ENCODE data around the gene KLHDC7B.
"Not testable (repeated sequence)": the region's sequence is repeated elsewhere in the genome, so short reads cannot be mapped to it uniquely, and the experiment has no call there.

The KLHDC7B gene

DNA sequence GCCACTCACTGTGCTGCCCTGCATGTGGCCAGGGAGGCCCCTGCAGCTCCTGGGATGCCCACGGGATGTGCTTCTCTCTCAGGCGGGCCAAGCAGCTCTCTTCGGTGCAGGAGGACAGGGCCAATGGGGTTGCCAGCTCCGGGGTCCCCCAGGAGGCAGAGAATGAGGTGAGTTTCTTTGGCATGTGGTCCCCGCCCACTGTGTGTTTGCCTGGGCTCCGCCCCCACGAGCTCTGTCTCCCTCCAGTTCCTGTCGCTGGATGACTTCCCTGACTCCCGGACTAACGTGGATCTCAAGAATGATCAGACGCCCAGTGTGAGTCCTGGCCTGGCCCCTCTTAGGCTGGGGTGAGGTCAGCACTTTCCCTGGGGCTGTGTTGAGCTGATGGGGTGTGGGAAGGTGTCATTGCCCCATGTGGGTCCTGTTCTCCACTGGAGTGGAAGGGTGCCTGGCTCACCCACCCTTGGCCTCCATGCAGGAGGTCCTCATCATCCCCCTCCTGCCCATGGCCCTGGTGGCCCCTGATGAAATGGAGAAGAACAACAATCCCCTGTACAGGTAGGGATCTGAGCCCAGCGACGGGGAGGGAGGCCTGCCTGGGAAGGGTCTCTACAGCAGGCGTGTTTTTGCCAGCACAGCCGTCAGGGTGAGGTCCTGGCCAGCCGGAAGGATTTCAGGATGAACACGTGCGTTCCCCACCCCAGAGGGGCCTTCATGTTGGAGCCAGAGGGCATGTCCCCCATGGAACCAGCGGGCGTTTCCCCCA is 28.0 kb upstream of the KLHDC7B start:
- no peak for DNase-seq (ENCODE audit: low spot score)

- no peak for DNase-seq (ENCODE audit: low spot score)
Observed at GRCh38 chr22:50518606-50519005, 27.1 kb upstream of the KLHDC7B start.

- DNase-seq (ENCODE audit: low spot score), result no peak
Observed at GRCh38 chr22:50519151-50519550, 26.5 kb upstream of the KLHDC7B start.

DNA sequence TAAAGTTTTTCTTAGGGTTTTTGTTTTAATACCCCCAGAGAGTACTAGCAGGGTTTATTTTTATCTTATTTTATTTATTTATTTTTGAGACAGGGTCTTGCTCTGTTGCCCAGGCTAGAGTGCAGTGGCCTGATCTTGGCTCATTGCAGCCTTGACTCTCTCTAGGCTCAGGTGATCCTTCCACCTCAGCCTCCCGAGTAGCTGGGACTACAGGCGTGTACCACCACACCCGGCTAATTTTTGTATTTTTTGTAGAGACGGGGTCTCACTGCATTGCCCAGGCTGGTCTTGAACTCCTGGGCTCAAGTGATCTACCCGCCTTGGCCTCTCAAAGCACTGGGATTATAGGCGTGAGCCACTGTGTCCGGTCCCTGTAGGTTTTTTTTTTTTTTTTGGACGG is 25.5 kb upstream of the KLHDC7B start:
- not testable (repeated sequence) for DNase-seq (ENCODE audit: low spot score)

- no peak for DNase-seq (ENCODE audit: low spot score)
Observed at GRCh38 chr22:50520826-50521453, 24.8 kb upstream of the KLHDC7B start.

- no peak for DNase-seq (ENCODE audit: low spot score)
Observed at GRCh38 chr22:50521710-50522109, 24.0 kb upstream of the KLHDC7B start.

DNA sequence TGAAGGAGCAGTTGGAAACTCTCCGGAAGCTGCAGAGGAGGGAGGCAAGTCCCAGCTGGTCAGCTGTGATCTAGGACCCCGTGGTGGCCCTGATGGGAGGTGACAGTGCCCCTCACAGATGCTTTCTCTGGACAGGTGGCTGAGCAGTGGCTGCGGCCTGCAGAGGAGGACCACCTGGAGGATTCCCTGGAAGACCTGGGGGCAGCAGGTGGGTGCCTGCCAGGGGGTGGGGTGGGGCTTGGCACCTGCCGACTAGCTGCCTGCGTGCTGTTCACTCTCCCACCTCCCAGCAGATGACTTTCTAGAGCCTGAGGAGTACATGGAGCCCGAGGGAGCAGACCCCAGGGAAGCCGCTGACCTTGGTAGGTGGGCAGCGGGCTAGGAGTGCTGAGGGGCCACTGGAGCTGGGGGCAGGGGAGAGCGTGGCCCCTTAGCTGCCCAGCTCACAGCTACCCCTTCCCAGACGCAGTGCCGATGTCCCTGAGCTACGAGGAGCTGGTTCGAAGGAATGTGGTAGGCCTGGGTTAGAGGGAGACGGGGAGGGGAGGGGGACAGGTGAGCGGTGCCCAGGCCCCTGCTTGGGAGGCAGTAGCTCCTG is 23.4 kb upstream of the KLHDC7B start:
- DNase-seq (ENCODE audit: low spot score), result no peak

DNA sequence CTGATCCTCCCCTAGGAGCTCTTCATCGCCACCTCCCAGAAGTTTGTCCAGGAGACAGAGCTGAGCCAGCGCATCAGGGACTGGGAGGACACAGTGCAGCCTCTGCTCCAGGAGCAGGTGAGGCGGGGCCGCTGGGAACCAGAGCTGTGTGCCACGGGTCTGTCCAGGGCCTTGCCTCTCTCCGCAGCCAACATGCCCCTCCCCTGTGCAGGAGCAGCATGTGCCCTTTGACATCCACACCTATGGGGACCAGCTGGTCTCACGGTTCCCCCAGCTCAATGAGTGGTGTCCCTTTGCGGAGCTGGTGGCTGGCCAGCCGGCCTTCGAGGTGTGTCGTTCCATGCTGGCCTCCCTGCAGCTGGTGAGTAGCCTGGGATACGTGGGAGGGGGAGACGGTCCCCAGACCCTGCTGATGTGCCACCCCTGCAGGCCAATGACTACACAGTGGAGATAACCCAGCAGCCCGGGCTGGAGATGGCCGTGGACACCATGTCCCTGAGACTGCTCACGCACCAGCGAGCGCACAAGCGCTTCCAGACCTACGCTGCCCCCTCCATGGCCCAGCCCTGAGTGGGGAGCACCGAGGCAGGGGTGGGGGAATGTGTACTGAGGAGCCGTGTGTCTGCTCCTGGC is 22.8 kb upstream of the KLHDC7B start:
- no peak for DNase-seq (ENCODE audit: low spot score)

- no peak for DNase-seq (ENCODE audit: low spot score)
Observed at GRCh38 chr22:50523458-50523805, 22.3 kb upstream of the KLHDC7B start.

GRCh38 chr22:50523806-50524675 is 21.7 kb upstream of the KLHDC7B start:
- no peak for DNase-seq (ENCODE audit: low spot score)

DNA sequence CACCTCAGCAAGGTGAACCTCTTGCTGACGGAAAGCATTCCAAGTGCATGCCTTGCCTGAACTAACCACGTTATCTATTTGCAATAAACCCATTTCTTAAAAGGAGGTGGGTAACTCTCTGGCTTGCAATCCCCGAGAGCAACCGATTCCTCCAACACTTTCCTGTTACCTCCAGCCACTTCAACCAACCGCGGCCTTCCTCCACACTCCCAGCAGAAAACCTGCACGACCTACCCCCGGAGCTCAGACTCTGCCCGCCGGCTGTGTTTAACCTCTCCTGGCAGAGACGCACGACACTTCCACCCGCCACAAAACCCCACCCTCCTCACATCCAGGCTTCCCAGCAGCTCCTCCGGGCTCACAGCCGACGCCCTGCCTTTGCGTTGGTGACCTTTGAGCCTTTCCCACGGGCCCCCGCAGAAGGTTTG is 21.0 kb upstream of the KLHDC7B start:
- no peak for DNase-seq (ENCODE audit: low spot score)

- peak; percentile 99 for DNase-seq (ENCODE audit: low spot score)
Observed at GRCh38 chr22:50525104-50525857, 20.4 kb upstream of the KLHDC7B start, which contains the start of gene SCO2. Gene SCO2 (minus strand): TSS chr22:50525598. CDS start chr22:50524411, 1,187 bp downstream.

DNA sequence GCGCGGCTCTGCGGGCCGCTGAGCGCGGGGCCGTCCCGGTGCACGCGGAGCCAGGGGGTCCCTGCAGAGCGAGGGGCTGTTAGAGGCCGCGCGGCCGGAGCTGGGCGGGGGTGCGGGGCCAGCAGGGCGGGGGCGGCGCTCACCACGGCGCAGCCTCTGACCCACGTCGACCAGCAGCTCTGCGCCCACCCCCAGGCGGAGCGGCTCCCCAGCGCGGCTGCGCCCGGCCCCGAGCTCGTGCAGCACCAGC is 19.9 kb upstream of the KLHDC7B start:
- no peak for DNase-seq (ENCODE audit: low spot score)

DNA sequence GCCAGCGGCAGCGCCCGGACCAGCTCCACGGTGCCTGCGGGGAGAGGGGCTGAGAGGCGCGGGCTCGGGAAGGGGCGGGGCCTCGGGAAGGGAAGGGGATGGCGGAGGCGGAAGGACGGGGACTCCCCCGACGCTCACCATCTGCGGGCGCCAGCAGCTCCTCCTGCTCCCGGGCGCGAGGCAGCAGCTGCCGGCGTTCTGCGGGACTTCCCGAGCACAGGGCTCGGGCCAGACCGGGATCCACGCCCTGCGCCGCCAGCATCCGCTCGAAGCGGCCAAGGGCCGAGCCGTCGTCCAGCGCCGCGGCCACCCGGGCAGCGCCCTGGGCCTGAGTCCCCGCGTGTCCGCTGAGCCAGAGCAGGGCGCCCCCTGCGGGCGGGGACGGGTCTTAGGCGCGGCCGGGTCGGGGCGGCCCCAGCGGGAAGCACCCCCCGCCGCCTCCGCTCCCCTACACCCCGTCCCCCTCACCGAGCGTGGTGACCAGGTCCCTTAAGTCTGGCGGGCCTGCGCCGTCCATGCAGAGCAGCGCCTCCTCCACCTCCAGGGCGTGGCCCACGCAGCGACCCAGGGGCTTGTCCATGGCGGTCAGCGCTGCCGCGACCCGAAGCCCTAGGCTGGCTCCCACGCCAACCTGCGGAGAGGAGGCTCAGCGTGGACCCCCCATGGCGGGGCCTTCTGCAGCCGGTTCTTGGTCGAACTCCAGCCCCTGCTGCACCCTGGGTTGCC is 19.4 kb upstream of the KLHDC7B start:
- peak; percentile 86 for DNase-seq (ENCODE audit: low spot score)

GRCh38 chr22:50526834-50527801 is 18.6 kb upstream of the KLHDC7B start:
- DNase-seq (ENCODE audit: low spot score), result no peak

DNA sequence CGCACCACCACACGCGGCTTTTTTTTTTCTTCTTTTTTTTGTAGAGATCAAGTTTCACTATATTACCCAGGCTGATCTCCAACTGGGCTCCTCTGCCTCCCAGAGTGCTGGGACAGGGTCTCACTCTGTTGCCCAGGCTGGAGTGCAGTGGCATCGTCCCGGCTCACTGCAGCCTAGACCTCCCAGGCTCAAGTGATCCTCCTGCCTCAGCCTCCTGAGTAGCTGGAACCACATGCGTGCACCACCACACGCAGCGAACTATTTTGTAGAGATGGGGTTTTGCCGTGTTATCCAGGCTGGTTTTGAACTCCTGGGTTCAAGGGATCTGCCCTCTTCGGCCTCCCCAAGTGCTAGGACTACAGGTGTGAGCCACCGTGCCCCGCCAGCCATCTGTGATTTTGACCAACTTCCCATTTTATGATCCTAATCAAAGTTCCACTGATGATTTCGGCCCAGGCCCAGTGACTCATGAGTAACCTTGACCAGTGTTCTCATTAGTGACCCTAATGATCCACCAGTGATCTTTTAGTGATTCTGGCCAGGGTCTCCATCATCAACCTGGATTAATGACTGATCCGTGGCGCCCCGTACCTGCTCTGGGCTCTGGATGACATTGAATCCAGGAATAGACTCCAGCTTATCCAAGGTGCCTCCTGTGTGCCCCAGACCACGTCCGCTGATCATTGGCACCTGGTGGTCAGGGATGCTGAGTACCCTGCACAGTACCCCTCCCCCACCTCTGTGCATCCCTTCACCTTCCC is 17.6 kb upstream of the KLHDC7B start:
- no peak for DNase-seq (ENCODE audit: low spot score)

DNA sequence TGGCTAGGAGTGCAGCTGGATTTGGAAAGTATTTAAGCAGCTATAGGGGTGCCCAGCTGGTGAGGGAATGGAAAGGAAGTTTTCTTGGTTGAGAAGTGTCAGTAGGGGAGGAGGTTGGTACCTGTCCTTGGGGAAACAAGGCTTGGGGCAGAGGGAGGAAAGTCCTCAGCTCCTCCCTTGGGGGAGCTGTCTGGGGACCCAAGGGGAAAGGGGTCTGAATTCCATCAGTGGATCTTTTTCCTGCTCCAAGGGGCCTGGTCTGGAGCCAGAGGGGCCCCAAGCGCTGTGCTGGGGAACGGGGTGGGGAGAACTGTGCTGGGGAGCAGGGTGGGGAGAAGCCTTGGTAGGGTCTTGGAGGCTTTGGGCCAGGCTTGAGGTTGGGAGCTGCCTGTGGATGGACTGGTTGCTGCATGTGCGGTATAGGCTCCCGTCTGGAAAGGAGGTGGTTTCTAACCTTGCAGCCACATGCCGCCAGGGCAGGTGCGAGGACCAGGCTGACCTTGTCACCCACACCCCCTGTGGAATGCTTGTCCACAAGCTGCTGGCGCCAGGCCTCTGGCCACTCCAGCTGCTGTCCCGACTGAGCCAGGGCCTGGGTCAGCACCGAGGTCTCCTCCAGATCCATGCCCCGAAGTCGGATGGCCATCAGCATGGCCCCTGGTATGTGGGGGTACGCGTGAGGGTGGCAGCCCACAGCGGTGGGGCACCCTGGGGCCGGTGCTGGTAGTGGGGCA is 16.9 kb upstream of the KLHDC7B start:
- DNase-seq (ENCODE audit: low spot score), result no peak

- no peak for DNase-seq (ENCODE audit: low spot score)
Observed at GRCh38 chr22:50529416-50529896, 16.2 kb upstream of the KLHDC7B start.

All from ecto neural progenitor cell (in vitro differentiated cells).